Neural cell (in vitro differentiated cells): ENCODE results near the gene TOMM22. TPM values are rescaled to one million over a fixed set of nuclear protein-coding genes. Genes with fewer than 3 reads are reported as not detected.

Source experiments
- H2AFZ ChIP-seq: fragments of 200-600, 300-800 bp; sonication (generic), shearing (Covaris generic); 2 replicates; pipeline ENCODE4 v1.6.0; 2014; ENCODE audit warnings: low read depth, mild to moderate bottlenecking, antibody characterized with exemption, low read length, moderate library complexity
- H3F3A ChIP-seq: fragments of 200-600 bp; shearing (Covaris generic); 2 replicates; pipeline ENCODE4 v1.6.1; 2016; ENCODE audit warnings: mild to moderate bottlenecking, moderate library complexity, mixed read lengths, antibody characterized with exemption, low read length; ENCODE audit not compliant: insufficient read depth, poor library complexity, severe bottlenecking
- H3K27ac ChIP-seq: fragments of 200-600, 300-800 bp; sonication (generic), shearing (Covaris generic); 2 replicates; pipeline ENCODE4 v1.5.1; 2014; ENCODE audit warnings: mild to moderate bottlenecking, low read length, moderate library complexity
- H3K27me3 ChIP-seq: fragments of 300-800, 200-600 bp; sonication (generic), shearing (Covaris generic); 2 replicates; pipeline ENCODE4 v1.6.0; 2014; ENCODE audit warnings: mild to moderate bottlenecking, low read depth, low read length, moderate library complexity; ENCODE audit not compliant: insufficient read depth
- H3K36me3 ChIP-seq: fragments of 300-800, 200-600 bp; sonication (generic), shearing (Covaris generic); 2 replicates; pipeline ENCODE4 v1.5.1; 2014; ENCODE audit warnings: mild to moderate bottlenecking, antibody characterized with exemption, low read length, moderate library complexity; ENCODE audit not compliant: insufficient read depth
- H3K4me2 ChIP-seq: fragments of 300-800, 200-600 bp; sonication (generic), shearing (Covaris generic); 2 replicates; pipeline ENCODE4 v1.6.0; 2014; ENCODE audit warnings: mild to moderate bottlenecking, low read length
- H3K4me3 ChIP-seq: fragments of 300-800, 200-600 bp; sonication (generic), shearing (Covaris generic); 2 replicates; pipeline ENCODE4 v1.5.1; 2014; ENCODE audit warnings: mild to moderate bottlenecking, low read length, moderate library complexity
- H3K79me2 ChIP-seq: fragments of 200-600 bp; shearing (Covaris generic); replicated peaks from 2 replicates; pipeline ENCODE4 v1.6.0; 2014; ENCODE audit warnings: mild to moderate bottlenecking, low read length, moderate library complexity; ENCODE audit not compliant: insufficient read depth
- H3K9ac ChIP-seq: fragments of 300-800, 200-600 bp; sonication (generic), shearing (Covaris generic); 2 replicates; pipeline ENCODE4 v1.6.1; 2016; ENCODE audit warnings: mild to moderate bottlenecking, low read length, mixed read lengths
- H3K9me2 ChIP-seq: fragments of 200-600 bp; shearing (Covaris generic); 2 replicates; pipeline ENCODE4 v1.6.1; 2016; ENCODE audit warnings: mild to moderate bottlenecking, low read length, mixed read lengths; ENCODE audit not compliant: insufficient read depth
- H3K9me3 ChIP-seq: fragments of 200-600, 300-800 bp; sonication (generic), shearing (Covaris generic); 2 replicates; pipeline ENCODE4 v1.6.1; 2016; ENCODE audit warnings: mild to moderate bottlenecking, mixed run types, low read length, moderate library complexity, mixed read lengths
- H4K20me1 ChIP-seq: fragments of 200-600 bp; shearing (Covaris generic); 2 replicates; pipeline ENCODE4 v1.6.1; 2016; ENCODE audit warnings: mild to moderate bottlenecking, mixed run types; ENCODE audit not compliant: insufficient read depth
- CTCF ChIP-seq: fragments of 450-650 bp; IDR thresholded peaks from 2 replicates; pipeline ENCODE4 v1.5.1; 2014; ENCODE audit warnings: antibody characterized with exemption, mild to moderate bottlenecking, moderate library complexity; ENCODE audit not compliant: poor library complexity, severe bottlenecking
- EP300 ChIP-seq: fragments of 450-650 bp; conservative IDR thresholded peaks from 2 replicates; pipeline ENCODE4 v1.6.1; 2014; ENCODE audit warnings: antibody characterized with exemption, mild to moderate bottlenecking, moderate library complexity; ENCODE audit not compliant: poor library complexity, severe bottlenecking
- EZH2 ChIP-seq: fragments of 200-600, 300-800 bp; shearing (Covaris generic), sonication (generic); IDR thresholded peaks from 2 replicates; pipeline ENCODE4 v1.6.1; 2014; ENCODE audit warnings: antibody characterized with exemption, low read length, borderline replicate concordance, mild to moderate bottlenecking; ENCODE audit not compliant: insufficient read depth, poor library complexity, severe bottlenecking
- MXI1 ChIP-seq: fragments of 450-650 bp; conservative IDR thresholded peaks from 2 replicates; pipeline ENCODE4 v1.6.1; 2014; ENCODE audit warnings: antibody characterized with exemption, mild to moderate bottlenecking; ENCODE audit not compliant: poor library complexity, severe bottlenecking
- POLR2AphosphoS5 ChIP-seq: IDR thresholded peaks from 2 replicates; pipeline ENCODE4 v1.6.1; 2012
- RAD21 ChIP-seq: fragments of 450-650 bp; conservative IDR thresholded peaks from 2 replicates; pipeline ENCODE4 v1.6.1; 2014; ENCODE audit warnings: antibody characterized with exemption, mild to moderate bottlenecking, moderate library complexity
- REST ChIP-seq: IDR thresholded peaks from 2 replicates; pipeline ENCODE4 v1.6.1; 2012; ENCODE audit warnings: borderline replicate concordance
- SMC3 ChIP-seq: fragments of 450-650 bp; conservative IDR thresholded peaks from 2 replicates; pipeline ENCODE4 v1.6.1; 2014; ENCODE audit warnings: antibody characterized with exemption, mild to moderate bottlenecking, moderate library complexity; ENCODE audit not compliant: poor library complexity
- TAF1 ChIP-seq: IDR thresholded peaks from 2 replicates; pipeline ENCODE4 v1.6.1; 2012; ENCODE audit warnings: low read depth
- polyA plus RNA-seq: library from polyadenylated mRNA; depleted of rRNA; stranded (reverse); fragments of >200 nt; gene quantifications from 2 replicates; pipeline ENCODE4 v1.2.3, GENCODE V29; 2014

TOMM22 gene
- polyA plus RNA-seq, 1 donor from 2014 or later = 112 TPM

GRCh38 chr22:38727123-38727522 is 45.4 kb downstream of the TOMM22 start:
- H3K79me2 ChIP-seq = no peaks in the 10 kb centered on the region

GRCh38 chr22:38727530-38728451 is 46.0 kb downstream of the TOMM22 start:
- Histone ChIP-seq H3F3A (no peaks in the 10 kb centered on the region), H3K27me3 (no peaks in the 10 kb centered on the region), H4K20me1 (no peaks in the 10 kb centered on the region), H3K4me2 (no peak overlapping the region), H3K79me2 (no peaks in the 10 kb centered on the region), H2AFZ (no peak overlapping the region), H3K9me3 (no peaks in the 10 kb centered on the region), H3K4me3 (no peak overlapping the region), H3K36me3 (no peaks in the 10 kb centered on the region), H3K9ac (no peak overlapping the region), H3K27ac (no peak overlapping the region), H3K9me2 (no peaks in the 10 kb centered on the region)
- TF ChIP-seq EP300 = no peak
- TF ChIP-seq TAF1 = no peak
- peak; percentile 33 for TF ChIP-seq POLR2AphosphoS5

More at GRCh38 chr22:38727123-38727522, 45.4 kb downstream of the TOMM22 start:
- no peak overlapping the region for H3K27ac ChIP-seq
- no peaks in the 10 kb centered on the region for H3K9me2 ChIP-seq
- no peak overlapping the region for H3K9ac ChIP-seq
- no peaks in the 10 kb centered on the region for H3K9me3 ChIP-seq
- no peaks in the 10 kb centered on the region for H3F3A ChIP-seq
- H2AFZ ChIP-seq = no peak overlapping the region
- no peaks in the 10 kb centered on the region for H4K20me1 ChIP-seq
- no peak for TF ChIP-seq SMC3
- no peak overlapping the region for H3K4me2 ChIP-seq
- no peak overlapping the region for H3K4me3 ChIP-seq
- H3K27me3 ChIP-seq = no peaks in the 10 kb centered on the region
- H3K36me3 ChIP-seq = no peaks in the 10 kb centered on the region

- Histone ChIP-seq H3K4me2 (no peak overlapping the region), H3K27me3 (no peaks in the 10 kb centered on the region), H3F3A (no peaks in the 10 kb centered on the region), H3K36me3 (no peaks in the 10 kb centered on the region), H3K4me3 (no peak overlapping the region), H3K79me2 (no peaks in the 10 kb centered on the region), H3K9me3 (no peaks in the 10 kb centered on the region), H3K9me2 (no peaks in the 10 kb centered on the region), H3K9ac (no peak overlapping the region), H3K27ac (no peak overlapping the region), H2AFZ (no peak overlapping the region), H4K20me1 (no peaks in the 10 kb centered on the region)
- TF ChIP-seq EZH2 = no peak
- TF ChIP-seq TAF1 = no peak
- no peak for TF ChIP-seq SMC3
- no peak for TF ChIP-seq EP300
- no peak for TF ChIP-seq CTCF
- TF ChIP-seq MXI1 = no peak
- TF ChIP-seq POLR2AphosphoS5 = no peak
- no peak for TF ChIP-seq REST
- no peak for TF ChIP-seq RAD21
Measured at GRCh38 chr22:38728871-38729796, 47.4 kb downstream of the TOMM22 start.
